Progenitor cell of endocrine pancreas (in vitro differentiated cells): ENCODE results near the gene ABLIM3. TPM values are rescaled to one million over a fixed set of nuclear protein-coding genes. Genes with fewer than 3 reads are reported as not detected.

Source experiments
- DNase-seq: peaks from one replicate; pipeline ENCODE4 v3.0.0; 2021; ENCODE audit warnings: low spot score; ENCODE audit not compliant: unreplicated experiment
- H3K27ac Mint-ChIP-seq: 2 replicates; pipeline ENCODE4 v1.8.0; 2021; ENCODE audit warnings: mild to moderate bottlenecking, moderate library complexity, mixed read lengths
- H3K27me3 Mint-ChIP-seq: 2 replicates; pipeline ENCODE4 v1.8.0; 2021; ENCODE audit warnings: mixed read lengths
- H3K36me3 Mint-ChIP-seq: 2 replicates; pipeline ENCODE4 v1.8.0; 2022; ENCODE audit warnings: mixed read lengths; ENCODE audit not compliant: insufficient read depth
- H3K4me1 Mint-ChIP-seq: 2 replicates; pipeline ENCODE4 v1.8.0; 2021; ENCODE audit warnings: low read depth, mixed read lengths
- H3K4me3 Mint-ChIP-seq: 2 replicates; pipeline ENCODE4 v1.8.0; 2021; ENCODE audit warnings: low read depth, mild to moderate bottlenecking, moderate library complexity, mixed read lengths
- H3K9me3 Mint-ChIP-seq: 2 replicates; pipeline ENCODE4 v1.8.0; 2021; ENCODE audit warnings: low read depth, mixed read lengths
- CTCF ChIP-seq: fragments of 200-600 bp; sonication (generic); IDR thresholded peaks from one replicate; pipeline ENCODE4 v1.5.0; 2021; ENCODE audit warnings: antibody characterized with exemption, mild to moderate bottlenecking; ENCODE audit not compliant: unreplicated experiment
- total RNA-seq: library from RNA; stranded (reverse); gene quantifications from 2 replicates; pipeline ENCODE4 v1.2.1, GENCODE V29; 2021

Gene ABLIM3
- total RNA-seq, 1 donor from 2014 or later, result 0.48 TPM

DNA sequence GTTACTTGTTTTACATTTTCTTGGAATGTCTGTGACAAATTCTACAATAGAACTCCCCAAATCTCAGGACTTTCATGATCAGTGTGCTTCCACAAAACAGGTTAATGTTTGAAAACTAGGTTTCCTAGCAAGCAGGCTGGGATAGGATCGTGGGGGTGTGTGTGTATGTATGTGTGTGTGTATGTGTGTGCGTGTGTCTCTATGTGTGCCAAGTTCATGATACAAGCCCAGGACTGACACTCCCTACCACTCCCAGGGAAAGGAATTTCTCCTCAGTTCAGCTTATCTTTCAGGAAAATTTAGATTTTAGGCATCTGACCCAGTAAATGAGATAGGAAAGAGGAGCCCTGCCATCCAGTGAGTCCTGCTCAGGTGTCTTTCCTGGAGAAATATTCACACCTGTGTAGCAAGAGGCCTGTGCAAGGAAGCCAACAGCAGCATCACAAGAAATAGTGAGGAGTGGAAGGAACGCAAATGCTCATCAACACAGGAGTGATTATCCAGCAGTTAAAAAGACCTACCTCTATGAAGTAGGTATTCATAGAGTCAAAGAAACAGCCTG, 13.8 kb upstream of the ABLIM3 start:
- TF ChIP-seq CTCF, result no peak
- Mint-ChIP-seq H3K27me3 (peaks cover 35% of the 10 kb centered on the region), H3K27ac (no peak overlapping the region), H3K4me1 (peaks cover 6% of the 10 kb centered on the region), H3K36me3 (no peaks in the 10 kb centered on the region), H3K9me3 (no peaks in the 10 kb centered on the region), H3K4me3 (no peak overlapping the region)
- no peak for DNase-seq

DNA sequence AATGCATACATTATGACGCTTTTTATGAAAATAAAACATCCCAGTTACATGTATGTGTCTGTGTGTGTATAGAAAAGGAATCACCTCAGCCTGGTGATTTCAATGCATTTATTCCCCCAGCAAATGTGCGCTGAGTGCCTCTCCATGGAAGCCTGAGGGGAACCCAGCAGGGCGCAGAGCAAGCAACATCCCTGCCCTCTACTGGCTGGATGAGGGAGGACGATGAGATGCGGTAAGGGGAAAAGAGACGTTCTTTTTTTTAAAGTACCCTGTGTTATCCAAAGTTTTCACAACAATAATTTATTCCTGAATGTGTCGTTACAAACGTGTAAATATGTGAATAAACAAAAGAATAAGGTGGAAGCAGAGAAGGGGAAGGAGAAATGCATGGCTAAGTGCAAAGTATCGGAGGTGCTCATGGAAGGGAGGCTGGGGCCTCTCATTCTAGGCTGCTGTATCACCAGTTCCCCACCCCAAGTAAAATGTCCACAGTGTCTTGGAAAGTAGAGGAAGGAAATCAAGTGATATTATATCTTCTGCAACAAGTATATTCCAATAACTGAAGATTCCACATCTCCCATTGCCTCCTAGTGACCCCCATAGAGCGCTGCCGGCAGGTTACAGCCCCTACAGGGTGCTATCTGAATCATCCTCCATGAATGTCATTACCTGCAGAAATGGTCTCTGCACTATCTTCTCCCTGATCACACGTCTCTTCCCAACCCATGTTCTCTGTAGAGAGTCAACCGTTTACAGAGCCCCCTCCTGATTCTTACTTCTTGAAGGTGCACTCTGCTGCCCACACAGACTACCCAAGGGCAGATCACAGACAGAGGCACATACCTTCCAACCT, 13.0 kb upstream of the ABLIM3 start:
- H3K27me3 Mint-ChIP-seq, result peaks cover 36% of the 10 kb centered on the region
- peak; percentile 75 for TF ChIP-seq CTCF
- H3K4me1 Mint-ChIP-seq, result peaks cover 6% of the 10 kb centered on the region
- H3K4me3 Mint-ChIP-seq, result no peak overlapping the region
- H3K27ac Mint-ChIP-seq, result no peak overlapping the region
- no peaks in the 10 kb centered on the region for H3K36me3 Mint-ChIP-seq
- DNase-seq, result peak; percentile 17
- H3K9me3 Mint-ChIP-seq, result no peaks in the 10 kb centered on the region

DNA sequence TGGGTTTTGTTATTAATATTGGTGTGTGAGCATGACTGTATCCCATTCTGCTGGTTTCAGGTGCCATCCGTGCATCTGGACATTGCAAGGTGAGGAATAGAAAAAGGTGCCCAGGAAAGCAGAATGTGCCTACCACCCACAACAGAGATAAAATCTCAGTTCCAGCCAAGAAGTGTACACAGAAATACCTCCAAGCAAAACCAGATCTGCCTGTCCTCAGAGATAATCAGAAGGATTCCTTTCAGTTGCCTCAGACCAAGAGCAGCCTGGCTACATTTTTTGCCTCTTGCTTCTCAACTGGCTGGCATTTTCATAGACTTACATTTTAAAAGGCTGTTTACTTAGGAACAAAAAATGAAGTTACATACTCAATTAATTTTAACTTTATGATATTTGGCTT, 12.1 kb upstream of the ABLIM3 start:
- no peak for DNase-seq
- Mint-ChIP-seq H3K9me3 (no peaks in the 10 kb centered on the region), H3K36me3 (no peaks in the 10 kb centered on the region), H3K27me3 (peaks cover 40% of the 10 kb centered on the region), H3K4me1 (peaks cover 6% of the 10 kb centered on the region), H3K4me3 (no peak overlapping the region), H3K27ac (no peak overlapping the region)
- TF ChIP-seq CTCF, result no peak

DNA sequence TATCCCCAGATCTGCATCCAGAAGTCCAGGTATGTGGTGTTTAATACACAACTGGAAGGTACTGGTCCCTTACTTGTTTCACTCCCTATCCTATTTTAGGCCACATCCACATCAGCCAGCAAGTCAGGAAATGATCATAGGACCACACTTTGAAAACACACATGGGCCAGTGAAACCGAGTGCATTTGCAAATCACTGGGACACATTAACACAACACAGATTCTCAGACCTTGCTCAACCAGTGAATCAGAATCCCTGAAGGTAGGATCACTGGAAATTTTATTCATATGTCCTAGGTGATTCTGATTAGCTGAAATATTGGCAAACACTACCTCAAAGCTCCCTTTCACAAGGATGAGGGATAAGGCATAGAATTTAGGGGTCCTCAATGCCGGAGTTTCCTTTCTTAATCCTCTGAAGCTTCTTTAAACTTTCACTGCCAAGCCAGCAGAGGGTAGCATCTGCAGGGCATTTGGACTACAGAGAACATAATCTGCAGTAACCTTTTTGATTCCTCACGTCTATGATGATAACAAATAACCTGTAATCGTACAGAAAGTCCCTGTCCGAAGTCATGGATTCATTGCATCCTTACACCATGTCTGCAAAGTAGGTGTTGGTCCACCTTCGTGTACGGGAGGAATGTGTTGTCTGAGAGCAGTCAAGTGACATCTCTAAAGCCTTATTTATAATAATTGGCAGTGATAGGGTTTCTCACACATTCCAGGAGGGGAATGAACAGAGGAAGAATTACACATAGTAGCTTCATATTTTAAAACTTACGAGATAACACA, 11.0 kb upstream of the ABLIM3 start:
- Mint-ChIP-seq H3K9me3 (no peaks in the 10 kb centered on the region), H3K36me3 (no peaks in the 10 kb centered on the region), H3K4me3 (no peak overlapping the region), H3K27ac (no peak overlapping the region), H3K27me3 (peaks cover 38% of the 10 kb centered on the region), H3K4me1 (peaks cover 6% of the 10 kb centered on the region)
- TF ChIP-seq CTCF, result no peak
- DNase-seq, result no peak

GRCh38 chr5:149132474-149132873, 8.8 kb upstream of the ABLIM3 start:
- Mint-ChIP-seq H3K36me3 (no peaks in the 10 kb centered on the region), H3K9me3 (no peaks in the 10 kb centered on the region), H3K4me1 (no peaks in the 10 kb centered on the region), H3K27ac (no peak overlapping the region), H3K4me3 (no peak overlapping the region), H3K27me3 (peaks cover 32% of the 10 kb centered on the region)
- TF ChIP-seq CTCF, result no peak
- no peak for DNase-seq
